22Rv1 (cell line): ENCODE results near the gene HCRT.
A peak's percentile ranks its signal among the peaks of the same experiment; 100 is the strongest.

Source experiments
- CTCF ChIP-seq: fragments of 450-650 bp; IDR thresholded peaks from 2 replicates; pipeline ENCODE4 v1.5.1; 2017; ENCODE audit warnings: mild to moderate bottlenecking
- ZFX ChIP-seq: fragments of 450-650 bp; IDR thresholded peaks from 2 replicates; pipeline ENCODE4 v1.6.1; 2017; ENCODE audit warnings: antibody characterized with exemption, borderline replicate concordance

DNA sequence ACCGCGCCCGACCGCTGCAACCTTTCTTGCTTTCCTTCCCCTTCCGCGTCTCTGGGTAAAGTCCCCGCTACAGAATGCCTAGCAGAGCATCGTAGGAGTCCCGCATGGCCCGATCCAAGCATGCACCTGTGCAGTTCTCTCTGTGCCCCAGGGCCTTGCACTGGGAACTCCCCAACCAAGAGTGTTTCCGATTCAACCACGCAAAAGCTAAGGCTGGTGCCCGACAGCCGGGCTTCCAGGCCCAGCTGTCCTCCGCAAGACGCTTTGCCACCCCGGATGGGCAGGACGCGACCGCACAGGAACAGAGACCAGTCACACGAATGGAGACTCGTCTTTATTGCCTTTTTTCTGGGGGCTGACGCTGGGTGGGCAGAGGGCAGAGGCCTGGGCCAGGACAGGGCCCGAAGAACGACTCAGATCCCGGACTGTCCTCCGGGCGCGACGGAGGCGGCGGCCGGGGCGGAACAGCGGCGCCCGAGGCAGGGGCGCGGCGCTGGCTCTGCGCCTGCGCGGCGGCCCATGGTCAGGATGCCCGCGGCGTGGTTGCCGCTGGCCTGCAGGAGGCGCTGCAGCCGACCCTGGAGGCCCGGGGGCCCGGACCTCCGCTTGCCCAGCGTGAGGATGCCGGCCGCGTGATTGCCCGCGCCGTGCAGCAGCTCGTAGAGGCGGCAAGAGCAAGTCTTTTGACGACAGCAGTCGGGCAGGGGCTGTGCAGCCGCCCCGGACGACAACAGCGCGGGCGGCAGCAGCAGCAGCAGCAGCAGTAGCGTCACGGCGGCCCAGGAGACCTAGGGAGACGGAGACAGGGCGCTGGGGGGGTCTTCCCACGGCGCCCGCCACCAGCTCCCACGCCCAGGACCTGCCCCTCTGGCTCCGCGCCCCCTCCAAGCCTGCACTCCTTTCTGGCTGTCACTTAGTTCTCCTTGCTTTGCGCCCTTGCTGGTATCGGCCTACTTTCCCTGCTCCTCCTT is 1.2 kb downstream of the HCRT start:
- TF ChIP-seq CTCF (peak; percentile 98), ZFX (no peak)
